GM21526 (cell line): ENCODE data around the gene SYNRG.
"Not testable (repeated sequence)": the region's sequence is repeated elsewhere in the genome, so short reads cannot be mapped to it uniquely, and the experiment has no call there.

Experiments used
- ATAC-seq: cut with Tn5 transposase; IDR thresholded peaks from one replicate; pipeline ENCODE4 v1.9.1; 2021; ENCODE audit warnings: moderate library complexity; ENCODE audit not compliant: unreplicated experiment, low FRiP score

Gene SYNRG, protein sequence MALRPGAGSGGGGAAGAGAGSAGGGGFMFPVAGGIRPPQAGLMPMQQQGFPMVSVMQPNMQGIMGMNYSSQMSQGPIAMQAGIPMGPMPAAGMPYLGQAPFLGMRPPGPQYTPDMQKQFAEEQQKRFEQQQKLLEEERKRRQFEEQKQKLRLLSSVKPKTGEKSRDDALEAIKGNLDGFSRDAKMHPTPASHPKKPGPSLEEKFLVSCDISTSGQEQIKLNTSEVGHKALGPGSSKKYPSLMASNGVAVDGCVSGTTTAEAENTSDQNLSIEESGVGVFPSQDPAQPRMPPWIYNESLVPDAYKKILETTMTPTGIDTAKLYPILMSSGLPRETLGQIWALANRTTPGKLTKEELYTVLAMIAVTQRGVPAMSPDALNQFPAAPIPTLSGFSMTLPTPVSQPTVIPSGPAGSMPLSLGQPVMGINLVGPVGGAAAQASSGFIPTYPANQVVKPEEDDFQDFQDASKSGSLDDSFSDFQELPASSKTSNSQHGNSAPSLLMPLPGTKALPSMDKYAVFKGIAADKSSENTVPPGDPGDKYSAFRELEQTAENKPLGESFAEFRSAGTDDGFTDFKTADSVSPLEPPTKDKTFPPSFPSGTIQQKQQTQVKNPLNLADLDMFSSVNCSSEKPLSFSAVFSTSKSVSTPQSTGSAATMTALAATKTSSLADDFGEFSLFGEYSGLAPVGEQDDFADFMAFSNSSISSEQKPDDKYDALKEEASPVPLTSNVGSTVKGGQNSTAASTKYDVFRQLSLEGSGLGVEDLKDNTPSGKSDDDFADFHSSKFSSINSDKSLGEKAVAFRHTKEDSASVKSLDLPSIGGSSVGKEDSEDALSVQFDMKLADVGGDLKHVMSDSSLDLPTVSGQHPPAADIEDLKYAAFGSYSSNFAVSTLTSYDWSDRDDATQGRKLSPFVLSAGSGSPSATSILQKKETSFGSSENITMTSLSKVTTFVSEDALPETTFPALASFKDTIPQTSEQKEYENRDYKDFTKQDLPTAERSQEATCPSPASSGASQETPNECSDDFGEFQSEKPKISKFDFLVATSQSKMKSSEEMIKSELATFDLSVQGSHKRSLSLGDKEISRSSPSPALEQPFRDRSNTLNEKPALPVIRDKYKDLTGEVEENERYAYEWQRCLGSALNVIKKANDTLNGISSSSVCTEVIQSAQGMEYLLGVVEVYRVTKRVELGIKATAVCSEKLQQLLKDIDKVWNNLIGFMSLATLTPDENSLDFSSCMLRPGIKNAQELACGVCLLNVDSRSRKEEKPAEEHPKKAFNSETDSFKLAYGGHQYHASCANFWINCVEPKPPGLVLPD (N-terminal part only)

DNA sequence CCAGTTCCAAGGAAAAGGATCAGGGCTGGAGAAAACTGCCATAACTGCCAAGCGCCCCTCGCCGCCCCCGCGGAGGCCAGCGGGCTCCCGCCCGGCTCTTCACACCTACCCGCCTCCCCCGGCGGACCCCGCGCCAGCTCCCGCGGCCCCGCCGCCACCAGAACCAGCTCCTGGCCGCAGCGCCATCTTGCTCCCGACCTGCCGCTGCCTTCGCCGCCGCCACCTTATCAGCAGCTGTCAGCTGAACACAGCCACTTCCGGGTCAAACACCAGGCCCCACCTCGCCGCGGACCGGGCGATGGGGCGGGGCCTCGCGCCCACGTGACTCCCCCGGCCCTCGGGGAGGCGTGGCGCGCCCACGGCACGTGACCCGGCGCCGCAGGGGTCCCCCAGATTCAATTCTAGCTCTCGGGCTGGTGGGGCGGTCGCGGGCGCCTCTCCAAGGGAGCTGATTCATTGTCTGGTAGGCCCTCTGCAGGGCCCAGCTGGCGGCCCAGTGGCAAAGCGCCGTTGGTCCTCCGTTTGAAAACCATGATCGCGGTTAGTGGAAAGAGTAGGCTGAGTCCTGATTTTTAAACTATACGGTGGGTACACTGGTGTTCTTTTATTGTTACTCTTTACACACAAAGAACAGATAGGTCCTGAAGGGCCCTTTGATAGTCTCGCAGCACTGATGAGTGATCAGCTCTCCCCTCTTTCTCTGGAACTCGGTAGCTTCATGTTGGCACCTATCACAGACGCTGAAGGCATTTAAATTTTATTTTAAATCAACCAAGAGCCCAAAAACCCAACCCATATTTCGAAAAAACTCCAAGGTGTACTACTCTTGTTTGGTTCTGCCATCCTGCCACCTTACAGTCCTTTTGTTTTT lies at the start of gene SYNRG:
Gene SYNRG (minus strand): TSS at position 249 of the 871 bp plus-strand sequence. CDS start 63 bp downstream, at position 186.
- peak; percentile 75 for ATAC-seq

GRCh38 chr17:37657202-37657601 lies 48.0 kb upstream of the SYNRG start:
- ATAC-seq = no peak

DNA sequence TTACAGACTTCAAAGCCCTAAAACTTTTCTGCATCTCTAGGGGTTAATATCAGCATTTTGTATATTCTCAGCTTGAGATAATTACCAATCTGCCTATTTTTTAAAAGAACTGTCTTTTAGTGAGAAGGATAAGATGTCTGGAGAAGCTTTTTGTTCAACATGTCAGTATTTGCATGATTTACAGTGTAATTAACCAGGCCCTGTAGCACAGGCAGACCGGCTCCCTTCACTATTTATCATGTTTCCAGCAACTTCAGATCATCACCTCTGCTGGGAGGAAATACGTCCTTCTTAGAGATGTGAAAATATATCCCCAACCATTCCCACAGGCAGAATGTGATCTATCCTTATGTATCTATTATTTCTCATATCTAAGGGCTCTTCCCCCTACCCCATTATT lies 42.6 kb upstream of the SYNRG start:
- ATAC-seq = no peak

GRCh38 chr17:37650419-37651003 lies 41.3 kb upstream of the SYNRG start:
- ATAC-seq = no peak

DNA sequence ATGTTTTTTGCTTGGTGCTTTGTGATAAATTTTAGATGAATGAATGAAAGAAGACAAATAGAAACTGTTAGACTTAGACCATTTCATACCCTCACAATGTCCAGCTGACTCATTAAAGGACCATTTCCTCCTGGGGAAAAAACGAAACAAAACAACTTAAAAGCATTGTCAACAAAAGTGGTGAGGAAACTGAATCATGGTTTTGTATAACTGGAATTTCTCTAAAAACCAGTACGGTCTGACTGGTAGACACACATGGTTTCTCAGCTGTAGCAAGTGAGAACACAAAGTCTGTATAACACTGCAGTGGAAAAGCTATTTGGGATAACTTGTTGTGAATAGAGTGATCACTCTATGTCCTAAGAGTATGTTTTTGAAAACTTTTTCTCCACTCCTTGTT lies 39.3 kb upstream of the SYNRG start:
- ATAC-seq = no peak

GRCh38 chr17:37647856-37648255 lies 38.6 kb upstream of the SYNRG start:
- ATAC-seq = no peak

GRCh38 chr17:37643869-37644268 lies 34.7 kb upstream of the SYNRG start:
- no peak for ATAC-seq

DNA sequence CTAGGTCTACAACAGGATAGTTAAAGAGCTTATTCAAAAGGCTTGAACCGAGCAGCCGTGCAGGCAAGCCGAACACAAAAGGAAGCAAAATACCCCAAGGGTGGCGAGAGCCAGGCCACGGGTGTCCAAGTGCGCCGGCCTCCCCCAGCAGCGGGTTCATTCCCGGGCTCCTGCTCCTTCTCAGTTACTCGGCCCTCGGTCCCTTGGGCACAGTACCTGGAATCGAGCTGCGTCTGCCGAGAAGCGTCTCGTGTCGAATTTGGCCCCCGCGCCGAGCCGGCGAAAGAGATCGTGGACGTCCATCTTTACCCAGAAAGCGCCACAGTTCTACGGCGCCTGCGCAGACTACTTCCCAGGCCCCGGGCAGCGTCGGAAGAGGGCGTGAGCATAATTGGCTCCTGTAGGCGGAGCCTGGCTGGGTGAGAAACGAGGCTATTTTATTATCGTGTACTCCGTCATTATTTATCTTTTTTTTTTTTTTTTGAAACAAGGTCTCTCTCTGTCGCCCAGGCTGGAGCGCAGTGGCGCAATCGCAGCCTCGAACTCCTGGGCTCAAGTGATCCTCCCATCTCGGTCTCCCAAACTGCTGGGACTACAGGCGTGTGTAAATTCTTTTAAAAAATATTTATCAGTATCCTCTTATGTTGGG lies 34.0 kb upstream of the SYNRG start, which contains the start of gene DDX52:
Gene DDX52 (minus strand): TSS at position 329 of the 649 bp plus-strand sequence. CDS start 26 bp downstream, at position 303.
- ATAC-seq = peak; percentile 89

DNA sequence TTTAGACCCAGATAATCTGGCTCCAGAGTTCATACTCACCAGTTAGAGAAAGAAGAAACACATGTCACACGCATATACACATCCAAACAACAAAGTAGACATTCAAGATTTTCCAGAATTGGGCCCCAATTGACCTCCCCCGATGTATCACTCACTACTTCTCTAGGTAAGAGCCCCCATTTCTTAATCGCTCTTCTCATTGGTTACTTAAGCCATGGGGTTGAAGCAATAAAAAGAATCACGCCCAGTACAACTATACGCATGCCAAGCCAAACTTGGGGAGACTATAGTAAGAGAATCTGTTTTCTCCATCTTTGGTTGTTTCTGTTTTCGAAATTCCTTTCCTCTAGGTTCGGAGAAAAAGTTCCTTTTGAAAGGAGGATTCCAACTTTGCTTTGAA lies 33.5 kb upstream of the SYNRG start:
- ATAC-seq = no peak

DNA sequence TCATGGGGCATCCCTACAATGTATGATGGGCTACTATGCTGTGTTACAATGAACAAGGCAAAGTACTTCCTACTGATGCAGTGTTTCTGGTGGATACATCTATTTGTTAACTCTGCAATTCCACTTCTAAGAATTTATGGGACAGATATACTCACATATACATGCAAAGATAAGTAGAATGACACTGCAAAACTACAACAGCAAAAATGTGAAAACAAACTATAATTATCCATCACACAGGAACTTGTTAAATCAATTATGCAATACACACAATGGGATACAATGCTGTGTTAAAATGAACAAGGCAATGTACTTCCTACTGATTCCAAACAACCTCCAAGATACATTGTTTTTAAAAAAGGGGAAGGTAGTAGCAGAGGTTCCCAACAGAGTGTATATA lies 30.8 kb upstream of the SYNRG start:
- no peak for ATAC-seq

- ATAC-seq = no peak
These were observed 28.7 kb upstream of the SYNRG start for GRCh38 chr17:37637956-37638355.

DNA sequence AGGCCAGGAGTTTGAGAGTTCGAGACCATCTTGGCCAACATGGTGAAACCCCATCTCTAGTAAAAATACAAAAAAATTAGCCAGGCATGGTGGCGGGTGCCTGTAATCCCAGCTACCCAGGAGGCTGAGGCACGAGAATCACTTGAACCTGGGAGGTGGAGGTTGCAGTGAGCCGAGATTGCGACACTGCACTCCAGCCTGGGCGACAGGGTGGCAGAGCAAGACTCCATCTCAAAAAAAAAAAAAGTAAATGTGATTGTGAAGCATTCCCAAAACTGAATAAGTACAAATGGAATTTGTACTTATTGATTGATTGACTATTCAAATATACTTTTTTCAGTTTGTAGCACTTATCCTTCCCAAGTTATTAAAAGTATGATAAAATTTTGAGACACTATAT lies 7.2 kb upstream of the SYNRG start:
- ATAC-seq = not testable (repeated sequence)

DNA sequence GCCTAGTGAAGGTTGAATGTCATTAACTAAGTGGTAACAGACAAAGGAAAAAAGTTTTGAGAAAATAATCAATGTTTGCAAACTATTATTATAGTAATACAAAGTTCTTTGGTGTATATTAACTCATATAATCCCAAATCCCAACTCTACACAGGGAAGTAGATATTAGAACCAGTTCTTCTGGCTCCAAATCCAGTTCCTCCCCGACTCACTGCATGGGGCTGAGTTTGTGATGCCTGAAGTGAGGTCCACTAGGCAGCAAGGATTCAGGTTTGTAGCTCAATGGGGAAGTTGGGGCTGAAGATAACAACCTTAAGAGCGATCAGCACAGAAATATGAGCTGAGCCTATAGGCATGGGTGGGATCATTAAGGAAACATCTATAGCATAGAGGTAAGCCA lies 5.6 kb upstream of the SYNRG start:
- ATAC-seq = no peak

GRCh38 chr17:37614391-37614790 lies 5.2 kb upstream of the SYNRG start:
- no peak for ATAC-seq

GRCh38 chr17:37610971-37611370 lies 1.8 kb upstream of the SYNRG start:
- no peak for ATAC-seq

DNA sequence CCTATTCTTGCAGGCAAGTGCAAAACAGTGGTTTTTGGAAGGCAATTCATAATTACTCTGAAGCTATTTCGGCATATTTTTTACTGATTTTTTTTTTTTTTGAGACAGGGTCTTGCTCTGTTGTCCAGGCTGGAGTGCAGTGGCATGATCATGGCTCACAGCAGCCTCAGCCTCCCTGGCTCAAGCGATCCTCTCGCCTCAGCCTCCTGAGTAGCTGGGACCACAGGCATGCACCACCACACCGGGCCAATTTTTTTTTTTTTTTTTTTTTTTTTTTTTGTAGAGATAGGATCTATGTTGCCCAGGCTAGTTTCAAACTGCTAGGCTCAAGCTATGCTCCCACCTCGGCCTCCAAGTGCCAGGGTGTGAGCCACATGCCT lies 813 bp upstream of the SYNRG start:
- ATAC-seq = not testable (repeated sequence)

GRCh38 chr17:37608351-37609169 lies 658 bp downstream of the SYNRG start:
- peak; percentile 15 for ATAC-seq
